ENCODE data around the gene FAM229A.

The FAM229A gene

GRCh38 chr1:32346532-32347157 is 15.6 kb downstream of the FAM229A start:
- no peak for DNase-seq (ENCODE audit: low read depth)
- H3K4me3 ChIP-seq (ENCODE audit: low read length): no peak overlapping the region
- TF ChIP-seq CTCF (conservative IDR thresholded peaks at IDR 0.05; ENCODE audit: low read depth, low read length): no peak

- H3K4me3 ChIP-seq (ENCODE audit: low read length): no peak overlapping the region
- no peak for TF ChIP-seq CTCF (conservative IDR thresholded peaks at IDR 0.05; ENCODE audit: low read depth, low read length)
- DNase-seq (ENCODE audit: low read depth): no peak
Observed at GRCh38 chr1:32345289-32345827, 16.9 kb downstream of the FAM229A start.

- H3K4me3 ChIP-seq (ENCODE audit: low read length): no peak overlapping the region
- no peak for DNase-seq (ENCODE audit: low read depth)
- TF ChIP-seq CTCF (conservative IDR thresholded peaks at IDR 0.05; ENCODE audit: low read depth, low read length): no peak
Observed at GRCh38 chr1:32342704-32343103, 19.6 kb downstream of the FAM229A start.

GRCh38 chr1:32341971-32342370 is 20.3 kb downstream of the FAM229A start:
- no peak for TF ChIP-seq CTCF (conservative IDR thresholded peaks at IDR 0.05; ENCODE audit: low read depth, low read length)
- no peak overlapping the region for H3K4me3 ChIP-seq (ENCODE audit: low read length)
- DNase-seq (ENCODE audit: low read depth): no peak

- H3K4me3 ChIP-seq (ENCODE audit: low read length): no peak overlapping the region
- DNase-seq (ENCODE audit: low read depth): no peak
- TF ChIP-seq CTCF (conservative IDR thresholded peaks at IDR 0.05; ENCODE audit: low read depth, low read length): no peak
Observed at GRCh38 chr1:32341186-32341757, 21.0 kb downstream of the FAM229A start.

- no peak overlapping the region for H3K4me3 ChIP-seq (ENCODE audit: low read length)
- no peak for DNase-seq (ENCODE audit: low read depth)
- TF ChIP-seq CTCF (conservative IDR thresholded peaks at IDR 0.05; ENCODE audit: low read depth, low read length): no peak
Observed at GRCh38 chr1:32339363-32339978, 22.8 kb downstream of the FAM229A start.

Measured in retinal pigment epithelial cell (primary cell).